Gastrocnemius medialis (tissue), 4 donors: ENCODE results near the gene CCDC134.

Experiments used
- CTCF ChIP-seq, 5 experiments: fragments of 450-650 bp in 3 of 5; fragments of 200-600 bp in 2 of 5; sonication (generic) in 2 of 5; IDR thresholded peaks in 4 of 5; conservative IDR thresholded peaks in 1 of 5; 1 replicate in 4 of 5; 2 replicates in 1 of 5; pipeline ENCODE4 v1.5.1; 2016 to 2019; ENCODE audit warnings: antibody characterized with exemption in 5 of 5, mild to moderate bottlenecking in 3 of 5, moderate library complexity in 3 of 5
- POLR2A ChIP-seq, 2 donors: fragments of 450-650 bp; IDR thresholded peaks; one replicate each; pipeline ENCODE4 v1.6.1; 2017; ENCODE audit warnings: antibody characterized with exemption in 2 of 2, mild to moderate bottlenecking in 2 of 2, moderate library complexity in 2 of 2

- no peak for TF ChIP-seq CTCF (IDR thresholded peaks at IDR 0.05 in 4 of 5, conservative IDR thresholded peaks at IDR 0.05 in 1 of 5)
- no peak for TF ChIP-seq POLR2A (IDR thresholded peaks at IDR 0.05)
Measured at GRCh38 chr22:41856469-41856868, 56.0 kb downstream of the CCDC134 start.
